ENCODE data around the gene GUSB.
"Not testable (repeated sequence)": the region's sequence is repeated elsewhere in the genome, so short reads cannot be mapped to it uniquely, and the experiment has no call there.

GUSB gene

GRCh38 chr7:65976659-65977196 lies 5.3 kb downstream of the GUSB start:
- no peak for FAIRE-seq
- DNase-seq (ENCODE audit: low spot score): no peak

GRCh38 chr7:65975814-65976445 lies 6.1 kb downstream of the GUSB start:
- no peak for DNase-seq (ENCODE audit: low spot score)
- FAIRE-seq: no peak

- FAIRE-seq (no peak), DNase-seq (ENCODE audit: low spot score) (no peak)
Measured at GRCh38 chr7:65974876-65975275, 7.1 kb downstream of the GUSB start.

- FAIRE-seq (no peak), DNase-seq (ENCODE audit: low spot score) (no peak)
Measured at GRCh38 chr7:65974191-65974801, 7.7 kb downstream of the GUSB start.

GRCh38 chr7:65972976-65973375 lies 9.0 kb downstream of the GUSB start:
- no peak for FAIRE-seq

GRCh38 chr7:65971021-65971420 lies 11.0 kb downstream of the GUSB start:
- no peak for DNase-seq (ENCODE audit: low spot score)
- no peak for FAIRE-seq

More at GRCh38 chr7:65972976-65973375, 9.0 kb downstream of the GUSB start:
- no peak for DNase-seq (ENCODE audit: low spot score)

GRCh38 chr7:65968256-65969185 lies 13.5 kb downstream of the GUSB start:
- FAIRE-seq: no peak
- no peak for DNase-seq (ENCODE audit: low spot score)

GRCh38 chr7:65967361-65968155 lies 14.5 kb downstream of the GUSB start:
- FAIRE-seq: no peak
- no peak for DNase-seq (ENCODE audit: low spot score)

- DNase-seq (ENCODE audit: low spot score) (no peak), FAIRE-seq (no peak)
Measured at GRCh38 chr7:65966146-65966545, 15.9 kb downstream of the GUSB start.

- FAIRE-seq; DNase-seq (ENCODE audit: low spot score): not testable (repeated sequence)
Measured at GRCh38 chr7:65964671-65965070, 17.3 kb downstream of the GUSB start.

GRCh38 chr7:65962033-65962432 lies 20.0 kb downstream of the GUSB start:
- DNase-seq (ENCODE audit: low spot score): no peak
- no peak for FAIRE-seq

GRCh38 chr7:65960351-65961074 lies 21.5 kb downstream of the GUSB start:
- FAIRE-seq: no peak
- DNase-seq (ENCODE audit: low spot score): no peak

GRCh38 chr7:65955718-65956117 lies 26.3 kb downstream of the GUSB start:
- no peak for FAIRE-seq

GRCh38 chr7:65953890-65954450 lies 28.0 kb downstream of the GUSB start:
- DNase-seq (ENCODE audit: low spot score) (no peak), FAIRE-seq (no peak)

More at GRCh38 chr7:65955718-65956117, 26.3 kb downstream of the GUSB start:
- DNase-seq (ENCODE audit: low spot score): no peak

GRCh38 chr7:65953001-65953720 lies 28.9 kb downstream of the GUSB start:
- DNase-seq (ENCODE audit: low spot score) (no peak), FAIRE-seq (no peak)

GRCh38 chr7:65951837-65952578 lies 30.0 kb downstream of the GUSB start:
- DNase-seq (ENCODE audit: low spot score) (no peak), FAIRE-seq (no peak)

- FAIRE-seq (no peak), DNase-seq (ENCODE audit: low spot score) (no peak)
Measured at GRCh38 chr7:65946904-65947303, 35.1 kb downstream of the GUSB start.

- DNase-seq (ENCODE audit: low spot score); FAIRE-seq: not testable (repeated sequence)
Measured at GRCh38 chr7:65945787-65946186, 36.2 kb downstream of the GUSB start.

All from RCC 7860 (cell line).